HG03025 (cell line): ENCODE measurements around the gene ACSBG1.

Experiments
- ATAC-seq: cut with Tn5 transposase; IDR thresholded peaks from one replicate; pipeline ENCODE4 v1.9.1; 2021; ENCODE audit warnings: mild to moderate bottlenecking, moderate library complexity; ENCODE audit not compliant: unreplicated experiment, low FRiP score

ACSBG1 gene

DNA sequence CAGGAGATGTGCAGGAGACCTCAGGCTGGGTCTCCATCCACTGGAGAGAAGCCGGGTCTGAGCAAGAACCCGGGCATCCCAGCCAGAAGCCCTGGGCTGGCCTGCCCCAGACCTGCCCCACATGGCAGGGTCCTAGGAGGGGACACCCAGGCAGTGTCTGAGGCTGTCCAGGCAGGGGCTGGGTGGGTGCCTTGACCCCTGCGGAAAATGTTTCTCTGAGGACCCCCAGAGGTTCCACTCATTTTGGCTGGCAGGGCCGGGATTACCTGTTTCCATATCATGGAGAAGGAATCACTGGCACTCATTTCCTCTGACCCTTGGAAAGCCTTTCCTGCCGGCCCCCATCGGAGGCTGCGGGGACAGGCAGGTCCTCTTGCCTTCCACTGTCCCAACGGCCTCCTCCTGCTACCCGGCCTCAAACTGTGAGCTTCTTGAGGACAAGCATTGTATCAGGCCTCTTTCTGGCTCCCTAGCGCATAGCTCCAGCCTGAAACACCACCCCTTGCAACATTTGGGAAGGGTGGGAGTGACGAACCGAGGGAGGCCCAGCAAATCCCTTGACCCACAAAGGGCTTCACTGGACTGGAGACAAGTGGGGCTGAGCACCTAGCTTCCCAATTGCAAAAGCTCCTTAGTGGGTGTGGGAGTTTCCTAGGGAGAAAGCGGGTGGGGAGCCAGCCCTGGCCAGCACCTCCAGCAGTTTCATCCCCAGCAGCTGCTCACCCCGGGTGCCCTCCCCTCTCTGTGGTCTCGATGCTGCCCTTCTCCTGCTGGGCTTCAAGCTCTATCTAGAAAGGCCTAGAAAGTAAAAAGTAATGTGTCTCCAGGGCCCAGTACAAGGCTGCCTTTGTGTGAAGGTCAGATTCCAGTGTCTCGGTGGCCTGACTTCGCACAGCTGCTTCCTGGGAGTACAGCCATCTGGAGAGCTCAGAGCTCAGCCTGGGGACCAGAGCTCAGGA is 29.7 kb downstream of the ACSBG1 start:
- ATAC-seq, result no peak

DNA sequence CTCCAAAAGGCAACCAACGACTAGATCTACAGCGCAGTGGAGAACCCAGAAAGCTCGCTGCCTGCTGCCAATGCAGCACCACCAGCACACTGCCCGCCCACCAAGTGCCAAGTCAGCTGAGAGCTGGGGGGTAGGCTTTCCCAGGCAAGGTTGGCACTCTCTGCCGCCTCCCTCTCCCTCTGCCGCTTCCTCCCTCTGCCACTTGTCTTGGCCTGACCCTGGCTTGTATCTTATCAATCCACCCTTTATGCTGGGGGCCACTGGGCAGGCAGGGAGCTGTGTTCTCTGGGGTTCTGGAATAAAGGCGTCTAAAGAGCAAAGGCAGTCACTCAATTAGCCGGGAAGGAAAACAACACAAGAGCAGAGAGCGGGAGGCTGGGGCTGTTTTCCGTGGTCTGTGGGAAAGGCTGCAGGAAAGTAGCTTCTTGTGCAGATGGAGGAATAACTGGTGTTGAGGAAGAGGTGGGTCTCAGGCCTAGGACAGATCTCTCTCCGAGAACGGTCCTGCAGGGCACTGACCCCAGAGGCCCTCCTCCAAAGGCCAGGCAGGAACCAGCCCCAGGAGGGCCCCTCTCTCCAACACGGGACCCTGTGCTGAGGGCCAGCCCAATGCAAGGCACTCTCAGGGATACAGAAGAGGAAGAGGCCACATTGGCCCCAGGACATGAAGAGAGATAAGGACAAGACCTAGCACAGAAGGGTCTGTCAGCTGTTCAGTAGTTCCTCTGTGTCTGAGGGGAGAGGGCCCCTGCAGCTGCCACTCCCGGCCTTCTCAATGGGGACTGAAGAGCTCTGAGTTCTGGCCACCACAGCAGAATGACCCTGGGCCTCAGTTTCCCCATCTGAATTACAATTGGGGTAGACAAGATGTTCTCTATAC is 30.8 kb downstream of the ACSBG1 start:
- no peak for ATAC-seq

GRCh38 chr15:78201281-78202190 is 32.8 kb downstream of the ACSBG1 start:
- no peak for ATAC-seq

- ATAC-seq, result no peak
Measured at GRCh38 chr15:78200276-78200930, 34.0 kb downstream of the ACSBG1 start.

GRCh38 chr15:78197632-78198031 is 36.7 kb downstream of the ACSBG1 start:
- no peak for ATAC-seq

DNA sequence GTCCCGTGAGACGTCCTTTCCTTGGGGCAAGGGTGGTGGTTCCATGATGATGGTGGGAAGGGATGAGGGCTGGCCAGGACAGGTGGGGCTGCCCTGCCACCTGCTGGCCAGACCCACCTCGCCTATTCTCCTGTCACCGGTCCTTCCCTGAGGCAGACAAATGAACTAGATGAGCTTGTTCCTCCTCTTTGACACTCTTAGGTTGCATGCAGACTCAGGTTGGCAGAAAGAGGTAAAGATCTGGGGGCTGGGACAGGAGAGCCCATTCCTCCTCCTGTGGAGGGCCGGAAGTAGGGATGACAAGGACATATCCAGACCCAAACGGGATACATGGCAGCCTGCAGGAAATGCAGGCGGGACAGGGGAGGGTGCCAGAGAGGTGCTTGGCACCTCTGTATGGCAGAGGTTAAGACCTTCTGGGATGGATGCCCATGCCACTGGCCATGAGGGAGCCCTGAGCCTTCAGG is 38.6 kb downstream of the ACSBG1 start:
- ATAC-seq, result no peak

DNA sequence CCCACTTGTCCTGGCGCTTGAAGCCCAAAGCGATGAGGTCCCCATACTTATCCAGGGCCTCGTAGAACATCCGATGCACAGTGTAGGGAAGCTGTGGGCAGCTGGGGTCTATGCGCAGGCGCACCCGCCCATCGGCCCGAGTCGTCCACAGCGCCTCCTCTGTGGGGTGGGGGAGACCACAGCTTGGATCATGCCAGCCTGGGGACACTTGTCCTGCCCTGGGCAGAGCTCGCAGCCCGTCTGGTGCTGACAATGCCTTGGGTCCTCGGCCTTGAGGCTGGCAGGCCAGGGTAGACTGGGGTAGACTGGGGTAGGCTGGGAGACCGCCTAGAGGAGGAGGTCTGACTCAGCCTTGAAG is 39.8 kb downstream of the ACSBG1 start:
- ATAC-seq, result no peak

- ATAC-seq, result no peak
Measured at GRCh38 chr15:78193731-78194567, 40.4 kb downstream of the ACSBG1 start.

- ATAC-seq, result no peak
Measured at GRCh38 chr15:78192826-78193594, 41.4 kb downstream of the ACSBG1 start.

- no peak for ATAC-seq
Measured at GRCh38 chr15:78182821-78183220, 51.5 kb downstream of the ACSBG1 start.

- ATAC-seq, result no peak
Measured at GRCh38 chr15:78182336-78182700, 52.0 kb downstream of the ACSBG1 start.

DNA sequence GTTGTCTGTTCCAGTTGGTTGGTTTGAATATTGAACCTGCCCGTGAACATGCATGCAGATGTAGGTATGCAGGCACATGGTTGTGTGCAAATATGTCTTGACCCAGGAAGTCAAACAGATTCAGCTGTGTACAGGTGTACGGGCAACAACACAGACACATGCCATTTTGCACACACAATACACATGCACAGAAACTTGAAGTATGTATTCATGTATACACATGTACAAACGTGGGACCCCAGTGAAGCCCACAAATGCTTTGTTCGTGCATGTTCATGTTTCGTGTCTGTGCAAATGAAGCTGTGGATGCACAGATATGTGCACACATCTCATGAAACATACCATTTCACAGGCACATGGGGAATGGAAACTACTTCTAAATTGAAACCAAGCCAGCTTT is 54.5 kb downstream of the ACSBG1 start:
- no peak for ATAC-seq

DNA sequence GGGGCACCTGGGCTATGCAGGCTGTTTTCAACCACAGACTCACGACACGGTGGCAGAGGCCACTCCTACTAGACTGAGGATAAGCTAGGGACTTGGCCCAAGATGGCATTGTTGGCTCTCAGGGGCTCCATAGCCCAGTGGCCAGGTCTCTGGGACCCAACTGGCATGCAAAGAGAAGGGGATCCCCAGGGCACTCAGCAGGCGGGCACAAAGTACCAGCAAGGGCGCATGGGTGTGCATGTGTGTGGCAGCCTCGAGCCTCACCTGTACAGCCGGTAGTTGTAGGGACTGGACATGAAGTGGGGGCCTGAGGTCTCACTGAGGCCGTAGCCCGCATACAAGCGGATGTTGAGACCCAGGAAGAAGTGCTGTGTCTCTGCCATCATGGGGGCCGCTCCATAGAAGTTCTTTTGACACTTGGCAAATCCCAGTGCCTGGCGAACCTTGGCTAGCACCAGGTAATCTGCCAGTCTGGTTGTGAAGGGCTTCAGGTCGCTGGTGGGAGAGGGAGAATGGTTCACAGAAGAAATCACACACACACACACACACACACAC is 55.0 kb downstream of the ACSBG1 start:
- no peak for ATAC-seq

GRCh38 chr15:78178064-78178463 is 56.3 kb downstream of the ACSBG1 start:
- ATAC-seq, result no peak

- no peak for ATAC-seq
Measured at GRCh38 chr15:78177447-78177873, 56.9 kb downstream of the ACSBG1 start.

- ATAC-seq, result no peak
Measured at GRCh38 chr15:78175330-78175729, 59.0 kb downstream of the ACSBG1 start.

DNA sequence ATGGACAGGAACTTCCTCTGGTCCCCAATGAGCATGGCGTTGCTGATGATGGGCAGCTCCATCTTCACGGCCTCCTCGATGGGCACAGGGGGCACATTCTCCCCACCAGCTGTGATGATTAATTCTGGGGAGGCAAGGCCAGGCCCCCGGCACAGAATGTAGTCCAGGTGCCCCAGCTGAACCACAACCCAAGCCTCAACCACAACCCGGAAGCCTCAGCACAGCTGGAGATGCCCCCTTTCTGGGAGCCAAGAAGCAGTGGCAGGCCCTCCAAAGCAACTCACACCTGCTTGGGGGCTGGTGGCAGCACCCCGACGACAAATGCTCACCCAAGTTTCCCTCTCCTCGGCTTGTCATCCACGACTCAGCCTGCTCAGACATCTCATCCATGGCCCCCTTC is 60.0 kb downstream of the ACSBG1 start:
- no peak for ATAC-seq
